Cortex of kidney (tissue), 1 donor: ENCODE measurements around the gene NDUFA13.
"Not testable (repeated sequence)": the region's sequence is repeated elsewhere in the genome, so short reads cannot be mapped to it uniquely, and the experiment has no call there.

ENCODE experiments used
- DNase-seq: peaks from one replicate; lab custom pipeline; 2025; lab: John Stamatoyannopoulos, UW

NDUFA13 gene

GRCh38 chr19:19515642-19516519, at the start of gene NDUFA13:
TSS of gene NDUFA13 (plus strand) at chr19:19516225. CDS start at chr19:19516239, 14 bp downstream.
- no peak for DNase-seq

- no peak for DNase-seq
Observed at GRCh38 chr19:19468424-19469050, 47.5 kb upstream of the NDUFA13 start.

GRCh38 chr19:19470579-19470978, 45.4 kb upstream of the NDUFA13 start:
- DNase-seq, result no peak

GRCh38 chr19:19471682-19472081, 44.3 kb upstream of the NDUFA13 start:
- no peak for DNase-seq

- not testable (repeated sequence) for DNase-seq
Observed at GRCh38 chr19:19472106-19472505, 43.9 kb upstream of the NDUFA13 start.

- DNase-seq, result no peak
Observed at GRCh38 chr19:19475015-19475765, 40.8 kb upstream of the NDUFA13 start.

GRCh38 chr19:19475849-19476828, 39.9 kb upstream of the NDUFA13 start:
- DNase-seq, result no peak

GRCh38 chr19:19477705-19478383, 38.2 kb upstream of the NDUFA13 start:
- no peak for DNase-seq

- no peak for DNase-seq
Observed at GRCh38 chr19:19480688-19481087, 35.3 kb upstream of the NDUFA13 start.

DNA sequence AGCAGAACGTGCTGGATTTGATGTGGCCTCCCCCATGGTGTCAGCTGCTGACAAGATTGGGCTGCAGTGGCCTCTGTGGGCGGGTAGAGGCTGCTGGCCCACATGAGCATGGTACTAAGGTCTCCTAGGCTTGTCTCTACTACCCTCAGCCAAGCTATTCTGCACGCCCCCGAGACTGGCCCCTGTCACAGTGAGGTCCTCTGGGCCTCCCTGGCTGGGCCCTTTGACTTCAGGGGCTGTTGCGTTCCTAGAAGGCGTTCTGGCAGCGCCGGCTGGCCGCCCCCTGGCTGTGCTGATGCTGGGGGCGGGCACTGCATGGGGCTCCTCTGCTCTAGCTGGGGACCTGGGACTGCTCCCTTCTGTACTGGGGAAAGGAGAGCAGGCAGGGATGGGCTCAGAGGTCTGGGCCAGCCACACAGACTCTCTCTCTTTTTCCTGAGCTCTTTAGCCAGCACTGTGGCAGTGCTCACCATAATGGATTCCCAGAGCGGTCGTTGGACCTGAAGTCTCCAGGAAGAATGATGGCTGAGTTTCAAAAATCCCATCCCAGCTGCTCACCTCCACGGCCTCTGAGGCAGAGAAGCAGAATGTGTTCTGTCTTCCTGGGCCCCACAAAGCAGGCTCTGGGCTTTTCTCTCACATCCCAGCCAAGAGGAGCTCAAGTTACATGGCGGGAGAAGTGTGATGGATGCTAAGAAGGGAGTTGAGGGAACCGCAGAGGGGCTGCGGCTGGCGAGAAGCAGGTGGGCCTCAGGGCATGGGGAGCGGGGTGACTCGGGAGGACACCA, 33.0 kb upstream of the NDUFA13 start:
- DNase-seq, result no peak

- DNase-seq, result no peak
Observed at GRCh38 chr19:19485161-19485997, 30.6 kb upstream of the NDUFA13 start.

DNA sequence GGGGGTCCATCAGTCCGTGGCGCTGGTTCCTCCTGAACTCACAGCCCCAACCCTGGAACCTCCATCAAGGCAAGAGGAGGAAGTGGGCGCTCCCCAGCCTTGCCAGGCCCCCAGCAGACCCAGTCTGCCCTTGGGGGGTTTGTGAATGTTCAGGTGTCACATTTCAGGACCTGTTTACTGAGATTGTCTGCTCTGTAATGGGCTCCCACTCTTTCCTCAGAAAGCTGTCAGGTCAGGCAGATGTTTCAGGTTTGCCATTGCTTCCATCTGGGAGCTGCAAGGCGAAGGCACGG, 30.1 kb upstream of the NDUFA13 start:
- DNase-seq, result no peak

DNA sequence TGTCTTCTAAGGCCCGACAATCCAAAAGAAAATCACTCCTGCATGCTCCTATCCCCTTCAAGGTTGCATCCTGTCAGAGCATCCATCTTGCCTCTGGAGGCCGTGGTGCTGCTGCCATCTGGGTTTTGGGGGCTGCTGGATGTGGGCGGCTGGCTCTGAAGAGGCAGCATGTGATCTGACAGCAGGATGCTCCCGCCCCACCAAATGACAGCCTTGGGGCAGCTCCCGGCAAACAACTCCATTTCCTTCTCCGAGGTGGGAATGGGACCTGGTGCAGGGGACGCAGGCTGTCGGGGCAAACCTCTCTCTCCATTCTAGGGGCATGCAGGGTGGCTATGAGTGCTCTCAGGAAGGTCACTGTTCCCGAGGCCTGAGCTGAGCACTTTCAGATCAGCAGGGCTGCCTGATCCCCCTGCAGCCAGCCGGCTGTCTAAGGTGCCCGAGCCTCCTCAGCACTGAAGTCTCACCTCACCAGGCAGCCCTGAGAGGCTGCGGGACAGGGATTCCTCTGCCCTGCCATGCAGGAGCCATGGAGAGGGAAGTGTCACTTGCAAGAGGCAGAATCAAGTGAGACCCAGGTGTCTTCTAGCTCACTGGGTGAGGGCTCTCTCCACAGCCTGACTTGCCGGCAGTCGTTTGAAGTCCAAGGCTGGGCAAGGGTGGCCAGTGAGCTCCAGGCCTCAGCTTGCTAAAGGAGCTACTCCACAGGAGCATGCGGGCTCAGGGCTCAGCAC, 29.5 kb upstream of the NDUFA13 start:
- DNase-seq, result no peak

DNA sequence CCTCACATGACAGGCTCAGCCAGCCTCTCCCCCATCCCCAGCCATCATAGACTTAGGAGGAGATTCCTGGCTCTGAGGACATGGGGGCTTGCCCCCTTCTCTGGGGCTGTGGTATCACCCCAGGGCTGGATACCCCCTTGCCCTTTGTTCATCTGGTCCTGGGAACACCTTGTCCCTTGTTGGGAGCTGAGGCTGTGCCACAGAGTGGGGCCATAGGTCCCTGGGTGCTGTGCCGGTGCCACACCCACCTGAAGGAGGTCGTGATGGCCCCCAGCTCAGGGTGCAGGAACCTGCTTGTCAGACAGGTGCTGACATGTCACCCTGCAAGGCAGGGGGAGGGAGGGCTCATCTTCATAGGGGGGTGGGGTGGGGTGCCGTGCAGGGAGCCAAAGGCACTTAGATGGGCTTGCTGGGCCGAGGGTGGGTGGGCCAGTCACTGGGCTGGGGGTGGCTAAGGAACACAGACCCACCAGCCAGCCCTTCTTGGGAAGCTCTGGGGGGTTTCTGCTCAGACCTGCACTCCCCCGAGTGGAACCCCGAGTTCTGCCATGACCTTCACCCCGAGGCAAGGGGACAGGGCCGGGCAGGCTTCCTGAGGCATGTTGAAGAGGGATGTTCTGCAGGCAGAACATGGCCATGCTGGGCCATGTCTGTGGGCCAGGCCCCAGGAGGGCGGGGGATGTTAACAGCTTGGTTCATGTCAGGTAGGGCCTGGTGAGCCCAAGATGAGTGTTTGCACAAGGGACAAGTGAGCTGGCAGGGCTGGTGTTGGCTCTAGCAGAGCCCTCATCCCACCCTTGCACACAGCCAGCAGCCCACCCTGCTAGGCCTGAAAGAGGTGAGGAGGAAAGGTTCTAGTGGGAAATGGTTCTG, 28.7 kb upstream of the NDUFA13 start:
- no peak for DNase-seq

DNA sequence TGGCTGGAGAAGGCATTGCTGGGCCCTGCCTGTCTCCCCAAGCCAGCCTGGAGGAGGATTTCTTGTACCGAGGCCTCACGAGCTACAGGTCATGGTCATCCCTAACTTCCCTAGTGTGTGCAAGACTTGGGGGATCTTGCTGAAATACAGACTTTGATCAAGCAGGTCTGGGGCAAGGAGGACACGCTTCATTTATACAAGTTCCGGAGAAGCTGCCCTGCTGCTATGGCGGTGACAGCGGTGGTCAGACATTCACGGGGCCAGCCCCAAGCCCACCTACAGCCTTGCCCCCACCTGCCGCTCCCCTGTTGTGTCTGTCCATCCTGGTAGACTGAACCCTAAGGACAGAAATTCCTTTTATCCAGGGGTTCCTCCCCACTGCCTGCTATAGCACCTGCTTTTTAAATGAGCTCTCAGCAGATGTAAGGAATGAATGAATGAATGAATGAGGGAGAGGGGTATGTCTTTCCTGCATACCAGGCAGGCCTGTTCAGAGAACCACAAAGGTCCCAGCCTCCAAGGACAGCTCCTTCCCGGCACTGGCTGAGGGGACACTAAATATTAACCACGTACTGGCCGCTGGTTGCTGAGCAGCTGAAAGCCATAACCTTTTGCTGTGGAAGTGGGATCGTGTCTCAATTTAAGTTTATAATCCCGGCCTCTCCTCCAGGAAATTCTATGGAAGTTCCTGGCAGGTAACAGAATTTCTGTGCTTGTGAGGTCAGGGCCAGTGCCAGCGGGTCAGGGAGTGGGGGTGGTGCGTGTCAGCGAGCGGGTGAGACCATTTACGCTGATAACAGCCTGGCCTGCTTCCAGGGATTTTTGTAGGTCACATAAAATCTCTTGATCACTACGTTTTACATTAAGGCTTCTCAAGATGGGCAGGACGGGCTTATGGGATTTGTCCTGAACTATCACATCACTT, 27.8 kb upstream of the NDUFA13 start:
- DNase-seq, result no peak

- no peak for DNase-seq
Observed at GRCh38 chr19:19488875-19489690, 26.9 kb upstream of the NDUFA13 start.
